DND-41 (cell line): ENCODE measurements around the gene PERM1.

Source experiments
- CTCF ChIP-seq: IDR thresholded peaks from 2 replicates; pipeline ENCODE4 v1.5.1; 2012; ENCODE audit warnings: borderline replicate concordance, low read length, moderate library complexity, mild to moderate bottlenecking; ENCODE audit not compliant: poor library complexity, severe bottlenecking; ENCODE audit errors: extremely low read depth
- EZH2 ChIP-seq: IDR thresholded peaks from 3 replicates; pipeline ENCODE4 v1.6.1; 2012; ENCODE audit warnings: borderline replicate concordance, low read depth, mild to moderate bottlenecking, moderate library complexity, low read length, inconsistent platforms; ENCODE audit not compliant: severe bottlenecking

GRCh38 chr1:958823-959730 lies 22.8 kb downstream of the PERM1 start, which contains the start of gene NOC2L:
- TF ChIP-seq CTCF (no peak), EZH2 (no peak)
